Stomach (tissue), 9 donors: Measurements from ENCODE around the gene DNAAF1. TPM values are rescaled to one million over a fixed set of nuclear protein-coding genes. Genes with fewer than 3 reads are reported as not detected.

Source experiments
- DNase-seq, 2 donors: peaks; one replicate each; pipeline versions ENCODE4 v3.0.0 to v3.0.0-alpha.2; 2013 to 2019
- H3K27ac ChIP-seq, 5 donors: fragments of 200-600 bp in 4 of 5; sonication (generic) in 4 of 5; one replicate each; pipeline ENCODE4 v1.5.1; 2013 to 2019; ENCODE audit warnings: mild to moderate bottlenecking in 1 of 5, moderate library complexity in 1 of 5
- H3K27me3 ChIP-seq, 3 donors: fragments of 200-600 bp; sonication (generic); one replicate each; pipeline ENCODE4 v1.5.1; 2017 to 2019; ENCODE audit warnings: mixed run types in 1 of 3
- H3K36me3 ChIP-seq, 4 donors: fragments of 200-600 bp; sonication (generic); 1 replicate in 3 of 4; 2 replicates in 1 of 4; pipeline ENCODE4 v1.5.1; 2016 to 2019
- H3K4me1 ChIP-seq, 4 donors: fragments of 200-600 bp; sonication (generic); one replicate each; pipeline ENCODE4 v1.5.1; 2016 to 2019
- H3K4me3 ChIP-seq, 4 donors: fragments of 200-600 bp; sonication (generic) in 3 of 4; one replicate each; pipeline ENCODE4 v1.5.1; 2016 to 2019; ENCODE audit warnings: mild to moderate bottlenecking in 1 of 4
- H3K9me3 ChIP-seq, 4 donors: fragments of 200-600 bp; sonication (generic); one replicate each; pipeline ENCODE4 v1.5.1; 2016 to 2019
- CTCF ChIP-seq, 7 experiments: fragments of 450-650 bp in 4 of 7; fragments of 200-600 bp in 3 of 7; sonication (generic) in 3 of 7; IDR thresholded peaks; one replicate each; pipeline ENCODE4 v1.5.1; 2016 to 2019; ENCODE audit warnings: antibody characterized with exemption in 7 of 7, control low read depth in 2 of 7, mild to moderate bottlenecking in 1 of 7
- EP300 ChIP-seq: sonication (generic); formaldehyde crosslinking; IDR thresholded peaks from one replicate; pipeline ENCODE4 v1.6.1; 2017; ENCODE audit warnings: antibody characterized with exemption
- POLR2A ChIP-seq, 4 donors: fragments of 450-650 bp; IDR thresholded peaks; one replicate each; pipeline ENCODE4 v1.6.1; 2016; ENCODE audit warnings: antibody characterized with exemption in 4 of 4, control low read depth in 2 of 4, mild to moderate bottlenecking in 1 of 4, moderate library complexity in 1 of 4
- POLR2AphosphoS5 ChIP-seq, 3 donors: sonication (generic); formaldehyde crosslinking; IDR thresholded peaks; one replicate each; pipeline ENCODE4 v1.6.1; 2016; ENCODE audit warnings: antibody characterized with exemption in 3 of 3
- WGBS, 5 donors: extraction: QIAGEN DNeasy Blood & Tissue Kit in 3 of 5; methylation state at CpG; one replicate each; pipeline versions ENCODE4 v1.1.5 to v1.1.7; 2013 to 2018; 5-methylcytosine and 5-hydroxymethylcytosine counted together
- intact Hi-C: fragments of 100-400 bp; cut with DNase I; formaldehyde crosslinking; loops from one replicate; pipeline ENCODE4 v1.15.1; 2023; ENCODE audit warnings: low total_unique reads
- polyA plus RNA-seq, 3 donors: library from polyadenylated mRNA; stranded (reverse); fragments of 200-250 nt; gene quantifications; one replicate each; pipeline ENCODE4 v1.2.3, GENCODE V29; 2013
- total RNA-seq, 5 donors: library from RNA; depleted of rRNA; stranded (reverse); fragments of >200 nt; gene quantifications; one replicate each; pipeline versions ENCODE4 v1.1.0 to v1.2.3, GENCODE V29; 2014 to 2016
- donor health status: healthy with polysubstance abuse.
- donor health status: Bipolar disorder and iron deficiency.
- donor health status: healthy.

DNAAF1 gene
- total and polyA plus RNA-seq, 8 donors: 0.37 to 11.4 (median 1.4) TPM; not detected in 3

GRCh38 chr16:84155771-84156170, 10.7 kb downstream of the DNAAF1 start:
- H3K27me3 ChIP-seq: peaks cover 0 to 32% (median 13%) of the 10 kb centered on the region in 3 donors
- H3K4me1 ChIP-seq: no peaks in the 10 kb centered on the region
- TF ChIP-seq POLR2A (IDR thresholded peaks at IDR 0.05): no peak
- TF ChIP-seq CTCF (IDR thresholded peaks at IDR 0.05): no peak
- TF ChIP-seq EP300: no peak
- TF ChIP-seq POLR2AphosphoS5 (IDR thresholded peaks at IDR 0.05): no peak
- no peaks in the 10 kb centered on the region for H3K36me3 ChIP-seq
- H3K27ac ChIP-seq: no peak overlapping the region
- 78 to 92% (median 85%) methylated on average over 6 of the region's 6 CpGs for WGBS, 5 donors
- intact Hi-C loops: no loop called here
- no peak overlapping the region for H3K4me3 ChIP-seq
- no peaks in the 10 kb centered on the region for H3K9me3 ChIP-seq
- no peak for DNase-seq

- H3K4me1 ChIP-seq: no peaks in the 10 kb centered on the region
- no peak for DNase-seq
- no peaks in the 10 kb centered on the region for H3K36me3 ChIP-seq
- WGBS, 5 donors: 72 to 79% (median 76%) methylated on average over 5 of the region's 5 CpGs
- no peak overlapping the region for H3K27ac ChIP-seq
- peaks cover 0 to 34% (median 13%) of the 10 kb centered on the region in 3 donors for H3K27me3 ChIP-seq
- no peaks in the 10 kb centered on the region for H3K9me3 ChIP-seq
- no peak for TF ChIP-seq CTCF (IDR thresholded peaks at IDR 0.05)
- H3K4me3 ChIP-seq: no peak overlapping the region
- intact Hi-C loops: no loop called here
Observed at GRCh38 chr16:84156342-84156784, 11.3 kb downstream of the DNAAF1 start.

- H3K27me3 ChIP-seq: peaks cover 0 to 35% (median 13%) of the 10 kb centered on the region in 3 donors
- TF ChIP-seq POLR2A (IDR thresholded peaks at IDR 0.05): no peak
- TF ChIP-seq EP300: no peak
- no peak for TF ChIP-seq CTCF (IDR thresholded peaks at IDR 0.05)
- no peak for TF ChIP-seq POLR2AphosphoS5 (IDR thresholded peaks at IDR 0.05)
- no peaks in the 10 kb centered on the region for H3K36me3 ChIP-seq
- no peaks in the 10 kb centered on the region for H3K9me3 ChIP-seq
- H3K27ac ChIP-seq: no peak overlapping the region
- WGBS, 5 donors: 29 to 38% (median 34%) methylated on average over 9 of the region's 9 CpGs
- intact Hi-C loops: no loop called here
- no peak overlapping the region for H3K4me3 ChIP-seq
- no peaks in the 10 kb centered on the region for H3K4me1 ChIP-seq
- no peak for DNase-seq
Observed at GRCh38 chr16:84159007-84159406, 13.9 kb downstream of the DNAAF1 start.

- TF ChIP-seq POLR2AphosphoS5 (IDR thresholded peaks at IDR 0.05): no peak
- TF ChIP-seq EP300: no peak
- no peak for TF ChIP-seq POLR2A (IDR thresholded peaks at IDR 0.05)
- no peak for TF ChIP-seq CTCF (IDR thresholded peaks at IDR 0.05)
- intact Hi-C loops: no loop called here
- no peaks in the 10 kb centered on the region for H3K36me3 ChIP-seq
- H3K9me3 ChIP-seq: no peaks in the 10 kb centered on the region
- 37 to 70% (median 44%) methylated on average over 1 of the region's 1 CpG for WGBS, 5 donors
- H3K4me3 ChIP-seq: no peak overlapping the region
- no peak overlapping the region for H3K27ac ChIP-seq
- no peak for DNase-seq
- no peaks in the 10 kb centered on the region for H3K4me1 ChIP-seq
- peaks cover 0 to 35% (median 13%) of the 10 kb centered on the region in 3 donors for H3K27me3 ChIP-seq
Observed at GRCh38 chr16:84159800-84160199, 14.7 kb downstream of the DNAAF1 start.
